NT2/D1 (cell line): ENCODE measurements around the gene TARS1.

Source experiments
- SUZ12 ChIP-seq: IDR thresholded peaks from 2 replicates; pipeline ENCODE4 v1.6.1; 2011; ENCODE audit not compliant: insufficient read length, insufficient read depth; ENCODE audit errors: extremely low read depth
- YY1 ChIP-seq: IDR thresholded peaks from 2 replicates; pipeline ENCODE4 v1.6.1; 2011; ENCODE audit not compliant: insufficient read length, insufficient read depth
- ZNF274 ChIP-seq: IDR thresholded peaks from 2 replicates; pipeline ENCODE4 v1.6.1; 2011; ENCODE audit warnings: mild to moderate bottlenecking, low read depth, low read length

GRCh38 chr5:33477816-33478215 is 37.1 kb downstream of the TARS1 start:
- TF ChIP-seq ZNF274, result no peak
- no peak for TF ChIP-seq YY1
- no peak for TF ChIP-seq SUZ12
